ENCODE data around the gene B4GALT1.

The B4GALT1 gene

DNA sequence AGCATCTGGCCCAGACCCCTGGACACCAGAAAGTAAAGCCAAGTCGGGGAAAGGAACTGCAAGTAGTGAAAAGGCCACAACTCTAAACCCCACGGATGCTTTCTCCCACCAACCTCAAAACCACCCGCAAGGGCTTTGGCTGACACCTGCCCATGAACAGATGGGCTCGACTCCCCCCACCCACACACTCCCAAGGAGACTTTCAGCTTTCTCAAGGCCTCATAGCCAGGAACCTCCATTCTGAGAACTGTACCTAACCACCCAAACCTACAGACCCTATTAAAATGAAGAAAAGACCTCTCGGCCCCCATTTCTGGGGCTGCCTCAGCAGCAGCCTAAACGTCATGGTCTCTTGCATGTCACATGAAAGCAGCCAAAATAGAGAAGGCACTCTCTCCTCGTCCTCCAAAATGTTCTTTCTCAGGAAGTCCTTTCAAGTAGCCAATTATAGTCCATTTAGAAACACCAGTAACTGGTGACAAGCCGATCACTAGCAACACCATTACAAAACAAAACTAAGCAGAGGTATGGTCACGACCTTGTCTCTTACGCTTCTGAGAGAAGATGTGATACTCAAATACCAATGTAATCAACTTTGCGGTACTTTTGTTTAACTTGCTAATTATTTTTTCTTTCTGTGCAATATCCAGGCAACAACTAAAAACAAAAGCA, 2.9 kb downstream of the B4GALT1 start:
- TF ChIP-seq FOXP2 (optimal IDR thresholded peaks at IDR 0.05; ENCODE audit: borderline replicate concordance, extremely low read depth, extremely low read length, insufficient read depth) (no peak), POLR2AphosphoS5 (IDR thresholded peaks at IDR 0.05; ENCODE audit: low read depth, low read length) (no peak), TAF1 (IDR thresholded peaks at IDR 0.05; ENCODE audit: borderline replicate concordance, insufficient read depth, low read length) (no peak), SIN3A (IDR thresholded peaks at IDR 0.05; ENCODE audit: borderline replicate concordance, insufficient read depth, low read length) (no peak)
- TF ChIP-seq, protein P1, sequence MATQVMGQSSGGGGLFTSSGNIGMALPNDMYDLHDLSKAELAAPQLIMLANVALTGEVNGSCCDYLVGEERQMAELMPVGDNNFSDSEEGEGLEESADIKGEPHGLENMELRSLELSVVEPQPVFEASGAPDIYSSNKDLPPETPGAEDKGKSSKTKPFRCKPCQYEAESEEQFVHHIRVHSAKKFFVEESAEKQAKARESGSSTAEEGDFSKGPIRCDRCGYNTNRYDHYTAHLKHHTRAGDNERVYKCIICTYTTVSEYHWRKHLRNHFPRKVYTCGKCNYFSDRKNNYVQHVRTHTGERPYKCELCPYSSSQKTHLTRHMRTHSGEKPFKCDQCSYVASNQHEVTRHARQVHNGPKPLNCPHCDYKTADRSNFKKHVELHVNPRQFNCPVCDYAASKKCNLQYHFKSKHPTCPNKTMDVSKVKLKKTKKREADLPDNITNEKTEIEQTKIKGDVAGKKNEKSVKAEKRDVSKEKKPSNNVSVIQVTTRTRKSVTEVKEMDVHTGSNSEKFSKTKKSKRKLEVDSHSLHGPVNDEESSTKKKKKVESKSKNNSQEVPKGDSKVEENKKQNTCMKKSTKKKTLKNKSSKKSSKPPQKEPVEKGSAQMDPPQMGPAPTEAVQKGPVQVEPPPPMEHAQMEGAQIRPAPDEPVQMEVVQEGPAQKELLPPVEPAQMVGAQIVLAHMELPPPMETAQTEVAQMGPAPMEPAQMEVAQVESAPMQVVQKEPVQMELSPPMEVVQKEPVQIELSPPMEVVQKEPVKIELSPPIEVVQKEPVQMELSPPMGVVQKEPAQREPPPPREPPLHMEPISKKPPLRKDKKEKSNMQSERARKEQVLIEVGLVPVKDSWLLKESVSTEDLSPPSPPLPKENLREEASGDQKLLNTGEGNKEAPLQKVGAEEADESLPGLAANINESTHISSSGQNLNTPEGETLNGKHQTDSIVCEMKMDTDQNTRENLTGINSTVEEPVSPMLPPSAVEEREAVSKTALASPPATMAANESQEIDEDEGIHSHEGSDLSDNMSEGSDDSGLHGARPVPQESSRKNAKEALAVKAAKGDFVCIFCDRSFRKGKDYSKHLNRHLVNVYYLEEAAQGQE (IDR thresholded peaks at IDR 0.05; ENCODE audit: insufficient read depth in 1 of 2, low read depth in 2 of 2, low read length in 2 of 2): no peak

DNA sequence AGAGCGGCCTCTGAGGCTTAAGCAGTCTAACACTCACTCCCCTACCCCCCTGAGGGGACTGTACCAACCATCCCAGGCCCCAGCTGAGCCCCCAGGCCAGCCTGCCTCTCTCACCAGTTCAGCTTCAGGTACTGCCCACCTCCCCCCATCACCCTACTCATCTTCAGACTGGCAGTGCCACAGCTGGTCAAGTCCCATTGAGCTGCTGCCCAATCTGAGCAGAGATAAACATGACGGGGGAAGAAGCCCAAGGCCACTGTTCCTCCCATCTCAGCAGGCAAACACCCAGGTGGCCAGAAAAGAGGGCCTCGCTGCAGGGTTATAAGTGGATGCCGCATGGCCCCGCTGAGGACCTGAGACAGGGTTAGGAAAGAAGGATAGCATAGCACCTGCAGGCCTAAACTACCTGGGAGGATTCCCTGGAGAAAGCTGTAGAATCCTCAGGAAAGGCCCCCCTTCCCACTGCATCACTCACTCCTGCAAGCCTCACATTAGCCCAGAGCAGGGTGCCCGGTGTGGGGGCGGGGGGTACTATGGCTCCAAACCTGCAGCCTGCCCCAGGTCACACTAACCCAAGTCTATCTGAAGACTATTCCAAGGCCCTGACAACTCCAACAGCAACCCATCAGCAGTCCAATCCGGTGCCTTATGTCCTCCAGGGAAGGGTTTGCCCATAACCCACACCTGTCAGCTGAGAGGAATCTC, 3.6 kb downstream of the B4GALT1 start:
- TF ChIP-seq, protein P1 (IDR thresholded peaks at IDR 0.05; ENCODE audit: insufficient read depth in 1 of 2, low read depth in 2 of 2, low read length in 2 of 2): no peak
- TF ChIP-seq SIN3A (IDR thresholded peaks at IDR 0.05; ENCODE audit: borderline replicate concordance, insufficient read depth, low read length): no peak
- TF ChIP-seq POLR2AphosphoS5 (IDR thresholded peaks at IDR 0.05; ENCODE audit: low read depth, low read length): no peak
- TF ChIP-seq TAF1 (IDR thresholded peaks at IDR 0.05; ENCODE audit: borderline replicate concordance, insufficient read depth, low read length): no peak
- TF ChIP-seq FOXP2 (optimal IDR thresholded peaks at IDR 0.05; ENCODE audit: borderline replicate concordance, extremely low read depth, extremely low read length, insufficient read depth): no peak

DNA sequence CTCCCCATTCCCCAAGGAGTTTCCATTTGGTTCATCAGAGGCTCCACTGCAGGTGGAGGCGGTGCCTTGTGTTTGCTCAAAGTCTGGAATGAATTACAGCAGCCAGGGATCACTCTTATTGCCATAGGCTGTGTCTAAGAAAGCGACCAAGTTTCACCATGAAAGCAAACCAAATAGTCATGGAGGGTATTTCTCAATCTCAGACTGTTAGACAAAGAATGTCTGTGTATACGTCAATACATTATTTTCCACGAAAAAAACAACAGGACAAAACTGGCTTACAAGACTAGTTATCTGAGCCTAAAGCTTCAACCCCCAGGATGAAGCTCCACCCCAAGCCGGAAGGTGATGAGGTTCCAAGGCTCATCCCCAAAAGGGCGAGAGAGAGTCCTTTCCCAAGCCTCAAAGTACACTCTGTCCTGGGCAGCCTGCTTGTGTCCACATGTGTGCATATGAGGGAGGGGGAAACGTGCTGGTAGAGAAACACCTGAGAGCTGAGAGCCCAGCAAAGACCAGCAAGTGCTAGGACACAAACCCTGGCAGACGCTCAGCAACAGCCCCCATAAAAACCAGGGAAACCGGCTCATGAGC, 4.3 kb downstream of the B4GALT1 start:
- TF ChIP-seq SIN3A (IDR thresholded peaks at IDR 0.05; ENCODE audit: borderline replicate concordance, insufficient read depth, low read length) (no peak), POLR2AphosphoS5 (IDR thresholded peaks at IDR 0.05; ENCODE audit: low read depth, low read length) (no peak)

DNA sequence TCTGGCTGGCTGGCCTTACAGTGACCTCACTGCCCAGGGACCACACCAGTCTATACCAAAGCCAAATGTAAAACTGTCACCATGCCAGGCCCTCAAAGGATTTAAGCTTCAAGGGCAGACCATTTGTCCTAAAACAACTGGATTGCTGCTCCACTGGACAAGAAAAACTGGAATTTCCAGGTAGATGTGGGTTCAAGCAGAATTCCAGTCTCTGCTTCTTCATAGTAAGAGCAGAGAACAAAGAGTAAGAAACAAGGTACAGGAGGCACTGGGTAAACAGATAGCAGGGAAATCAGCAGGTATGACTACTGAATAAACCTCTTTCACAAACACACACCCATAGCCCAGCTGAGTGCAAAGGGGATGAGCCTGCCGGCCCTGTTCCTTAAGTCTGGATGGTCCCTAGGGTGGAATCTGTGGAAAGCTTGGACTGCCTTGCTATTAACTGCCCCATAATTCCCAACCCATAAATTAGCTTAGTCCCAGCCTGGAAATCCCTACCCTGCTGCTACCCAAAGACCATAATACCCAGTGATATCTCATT, 5.5 kb downstream of the B4GALT1 start:
- no peak for TF ChIP-seq TAF1 (IDR thresholded peaks at IDR 0.05; ENCODE audit: borderline replicate concordance, insufficient read depth, low read length)
- TF ChIP-seq SIN3A (IDR thresholded peaks at IDR 0.05; ENCODE audit: borderline replicate concordance, insufficient read depth, low read length): no peak
- TF ChIP-seq POLR2AphosphoS5 (IDR thresholded peaks at IDR 0.05; ENCODE audit: low read depth, low read length): no peak
- TF ChIP-seq, protein P1 (IDR thresholded peaks at IDR 0.05; ENCODE audit: insufficient read depth in 1 of 2, low read depth in 2 of 2, low read length in 2 of 2): no peak
- no peak for TF ChIP-seq FOXP2 (optimal IDR thresholded peaks at IDR 0.05; ENCODE audit: borderline replicate concordance, extremely low read depth, extremely low read length, insufficient read depth)

DNA sequence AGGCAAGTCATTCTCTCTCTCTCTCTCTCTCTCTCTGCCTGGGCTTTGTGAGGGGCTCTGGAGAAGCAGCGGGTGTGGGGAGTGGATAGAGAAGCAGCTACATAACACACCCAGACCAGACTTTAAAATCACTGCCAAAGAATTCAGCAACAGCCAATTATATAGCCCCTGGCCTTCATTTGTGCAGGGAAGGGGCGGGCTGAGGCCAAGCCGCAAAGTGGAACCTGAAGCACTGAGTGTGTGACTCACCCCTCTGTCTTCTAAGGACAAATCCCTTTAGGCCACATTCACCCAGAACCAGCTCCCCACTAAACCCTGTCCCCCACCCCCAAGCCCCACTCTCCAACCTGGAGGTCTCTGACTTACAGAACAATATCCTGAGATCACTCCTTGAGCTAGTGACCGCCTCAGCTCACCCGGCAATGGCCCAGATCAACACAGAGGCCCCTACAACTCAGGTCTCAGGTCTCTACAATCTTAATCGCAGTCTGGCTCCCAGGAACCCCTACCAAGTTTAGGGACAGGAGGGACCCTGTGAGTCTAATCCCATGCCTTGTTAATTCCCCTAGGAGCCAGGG, 6.0 kb downstream of the B4GALT1 start:
- TF ChIP-seq, protein P1 (IDR thresholded peaks at IDR 0.05; ENCODE audit: insufficient read depth in 1 of 2, low read depth in 2 of 2, low read length in 2 of 2): no peak
- no peak for TF ChIP-seq FOXP2 (optimal IDR thresholded peaks at IDR 0.05; ENCODE audit: borderline replicate concordance, extremely low read depth, extremely low read length, insufficient read depth)
- TF ChIP-seq SIN3A (IDR thresholded peaks at IDR 0.05; ENCODE audit: borderline replicate concordance, insufficient read depth, low read length): no peak

Data from PFSK-1 (cell line).